GM12874 (cell line): ENCODE results near the gene ASTN2.

Experiments
- CTCF ChIP-seq: IDR thresholded peaks from 2 replicates; pipeline ENCODE4 v1.5.1; 2011; ENCODE audit warnings: low read depth, mild to moderate bottlenecking, control low read depth, low read length, moderate library complexity; ENCODE audit not compliant: insufficient read depth

Gene ASTN2

GRCh38 chr9:116452634-116453033 is 962.2 kb downstream of the ASTN2 start:
- no peak for TF ChIP-seq CTCF

- no peak for TF ChIP-seq CTCF
These were observed 962.6 kb downstream of the ASTN2 start for GRCh38 chr9:116452227-116452626.

- no peak for TF ChIP-seq CTCF
These were observed 963.2 kb downstream of the ASTN2 start for GRCh38 chr9:116451500-116452115.

- TF ChIP-seq CTCF: no peak
These were observed 964.3 kb downstream of the ASTN2 start for GRCh38 chr9:116450378-116451139.

GRCh38 chr9:116449949-116450348 is 964.9 kb downstream of the ASTN2 start:
- TF ChIP-seq CTCF: no peak

GRCh38 chr9:116448431-116448830 is 966.4 kb downstream of the ASTN2 start:
- no peak for TF ChIP-seq CTCF

- no peak for TF ChIP-seq CTCF
These were observed 966.9 kb downstream of the ASTN2 start for GRCh38 chr9:116447934-116448333.
